NCI-H1417 treated with DMSO at 0.1 percent for 48 hours (cell line): ENCODE data around the gene METTL1.

Experiments
- DNase-seq: peaks from one replicate; lab custom pipeline; 2025; lab: John Stamatoyannopoulos, UW

METTL1 gene

GRCh38 chr12:57767876-57768275, 4.0 kb downstream of the METTL1 start:
- no peak for DNase-seq

DNA sequence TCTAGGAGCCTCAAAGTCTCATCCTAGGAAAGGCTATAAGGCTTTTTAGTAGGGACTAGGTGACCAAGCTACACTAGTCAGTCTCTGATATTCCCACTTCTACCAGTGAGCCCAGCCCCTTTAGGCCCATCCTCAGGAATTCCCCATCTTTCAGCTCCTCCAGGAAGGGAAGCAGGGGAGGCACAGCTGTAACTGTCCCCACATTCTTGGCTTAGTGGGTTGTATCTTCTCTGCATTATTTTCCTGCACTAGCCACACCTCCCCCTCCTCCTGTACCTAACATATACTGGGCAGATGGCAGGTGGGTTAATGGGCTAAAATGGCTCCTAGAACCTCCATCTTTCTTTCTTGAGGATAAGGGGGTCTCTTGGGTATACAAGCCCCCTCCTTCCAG, 4.6 kb downstream of the METTL1 start:
- no peak for DNase-seq

DNA sequence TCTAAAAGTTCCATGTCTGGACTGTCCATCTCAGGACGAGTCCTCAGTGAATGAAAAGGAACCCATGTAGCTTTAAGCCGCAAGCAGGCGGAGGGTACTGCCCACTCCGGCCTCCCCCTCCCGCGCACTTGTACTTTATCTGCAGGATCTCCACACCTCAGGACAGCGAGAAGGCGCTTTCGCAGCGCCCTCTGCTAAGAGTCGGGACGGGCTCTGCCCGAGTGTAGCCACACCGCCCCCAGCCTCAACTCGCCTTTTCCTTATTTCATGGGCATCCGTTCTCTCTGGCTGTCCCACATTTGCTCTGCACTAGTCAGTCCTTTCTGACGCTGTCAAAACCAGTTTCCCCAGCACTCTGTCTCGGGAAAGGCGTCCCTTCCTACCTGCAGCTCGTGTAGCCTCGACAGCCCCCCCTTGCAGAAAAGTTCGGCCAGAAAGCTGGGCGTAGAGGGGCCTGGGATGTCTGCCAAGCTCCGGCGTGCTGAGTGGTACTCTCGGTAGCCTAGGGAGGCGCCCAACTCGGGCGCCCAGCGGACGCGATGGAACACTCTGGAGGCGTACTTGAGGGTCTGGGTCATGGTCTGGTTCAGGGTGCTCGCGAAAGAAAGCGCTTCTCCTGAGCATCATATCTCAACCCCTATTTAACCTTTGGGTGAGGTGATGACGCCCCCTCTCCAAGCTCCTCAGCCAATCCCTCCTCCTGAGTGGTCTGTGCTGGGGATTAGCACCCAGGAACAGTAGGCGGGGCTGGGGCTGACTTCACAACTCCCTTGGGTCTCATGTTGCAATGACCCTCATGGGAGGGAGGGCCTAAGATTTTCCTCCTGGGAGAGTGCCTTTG, 5.2 kb downstream of the METTL1 start, which contains the start of gene CYP27B1:
Gene CYP27B1 (minus strand): TSS at position 615 of the 841 bp plus-strand sequence. CDS start 37 bp downstream, at position 578.
- DNase-seq: no peak

GRCh38 chr12:57765698-57766463, 6.0 kb downstream of the METTL1 start:
- DNase-seq: no peak

- DNase-seq: no peak
Observed at GRCh38 chr12:57765003-57765697, 6.8 kb downstream of the METTL1 start.

DNA sequence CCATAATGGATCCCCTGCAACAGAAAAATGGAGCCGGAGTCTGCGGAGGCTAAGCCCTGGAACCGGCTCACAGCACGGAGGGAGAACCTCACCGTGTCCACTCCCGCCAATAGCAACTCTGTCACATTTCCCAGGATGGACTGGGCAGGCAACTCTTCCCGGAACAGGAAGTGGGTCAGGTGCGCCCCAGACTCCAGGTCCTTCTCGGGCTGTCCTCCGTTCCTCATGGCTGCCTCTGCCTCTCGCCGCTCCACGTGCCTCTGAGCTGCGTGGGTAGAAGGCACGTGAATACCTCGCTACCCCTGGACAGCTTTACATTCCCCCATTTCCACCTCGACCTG, 7.3 kb downstream of the METTL1 start:
- no peak for DNase-seq

GRCh38 chr12:57763881-57764661, 7.8 kb downstream of the METTL1 start:
- no peak for DNase-seq

GRCh38 chr12:57762463-57762862, 9.4 kb downstream of the METTL1 start:
- no peak for DNase-seq

DNA sequence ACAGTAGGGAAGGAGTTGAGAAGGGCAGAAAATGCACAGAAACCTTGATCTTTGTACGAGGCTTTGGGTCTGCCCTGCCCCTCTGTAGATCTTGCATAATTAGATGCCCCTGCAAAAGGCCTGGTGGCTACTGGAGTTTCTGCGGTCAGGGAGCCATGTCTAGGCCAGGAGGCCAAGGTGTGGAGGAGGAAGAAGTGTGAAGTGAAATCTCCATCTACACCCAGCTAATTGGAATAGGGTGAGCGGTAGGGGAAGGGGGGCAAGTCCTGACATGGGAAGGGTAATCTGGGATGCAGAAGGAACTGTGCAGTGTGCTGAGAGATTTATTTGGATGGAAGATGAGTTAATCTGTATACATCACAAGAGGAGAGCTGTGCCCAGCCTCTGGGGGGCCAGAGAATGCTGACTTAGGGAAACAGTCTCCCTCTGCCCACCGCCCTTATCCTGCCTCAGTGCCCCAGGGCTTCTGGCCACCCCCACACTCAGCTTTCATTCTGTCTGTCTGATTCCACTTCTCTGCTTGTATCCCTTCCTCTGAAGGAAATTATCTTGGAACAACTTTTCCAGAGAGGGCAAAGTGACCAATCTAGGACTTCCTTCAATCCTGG, 10.4 kb downstream of the METTL1 start:
- DNase-seq: no peak

DNA sequence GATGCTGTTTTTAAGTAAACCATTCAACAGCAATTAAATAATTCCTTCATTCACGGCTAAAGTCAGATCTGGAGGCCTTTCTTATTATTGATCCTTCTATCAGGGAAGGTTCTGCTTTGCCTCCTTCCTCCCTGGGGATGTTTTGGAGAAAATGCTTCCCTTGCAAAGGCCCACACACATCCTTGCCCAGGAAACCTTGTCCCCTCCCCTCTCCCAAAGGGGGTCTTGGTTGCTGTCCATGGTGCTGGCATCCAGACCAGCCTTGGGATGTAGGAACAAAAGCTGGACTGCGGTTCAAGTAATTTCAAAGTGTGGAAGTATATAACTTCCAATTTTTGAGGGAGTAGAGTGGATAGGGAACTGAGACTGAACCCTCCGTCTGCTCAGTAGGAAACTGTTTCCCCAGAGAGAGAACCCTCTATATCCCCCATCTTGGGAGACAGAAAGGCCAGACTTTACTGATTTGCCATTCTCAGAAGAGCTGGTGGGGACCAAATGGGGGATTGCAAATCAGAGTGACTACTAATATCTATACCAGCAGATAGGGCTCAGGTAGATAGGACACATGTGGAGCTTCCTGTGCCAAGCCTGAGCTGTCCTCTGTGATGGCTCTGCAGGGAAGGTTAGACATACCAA, 11.4 kb downstream of the METTL1 start:
- no peak for DNase-seq

- DNase-seq: no peak
Observed at GRCh38 chr12:57759360-57759980, 12.4 kb downstream of the METTL1 start.

- no peak for DNase-seq
Observed at GRCh38 chr12:57758552-57759359, 13.1 kb downstream of the METTL1 start.

DNA sequence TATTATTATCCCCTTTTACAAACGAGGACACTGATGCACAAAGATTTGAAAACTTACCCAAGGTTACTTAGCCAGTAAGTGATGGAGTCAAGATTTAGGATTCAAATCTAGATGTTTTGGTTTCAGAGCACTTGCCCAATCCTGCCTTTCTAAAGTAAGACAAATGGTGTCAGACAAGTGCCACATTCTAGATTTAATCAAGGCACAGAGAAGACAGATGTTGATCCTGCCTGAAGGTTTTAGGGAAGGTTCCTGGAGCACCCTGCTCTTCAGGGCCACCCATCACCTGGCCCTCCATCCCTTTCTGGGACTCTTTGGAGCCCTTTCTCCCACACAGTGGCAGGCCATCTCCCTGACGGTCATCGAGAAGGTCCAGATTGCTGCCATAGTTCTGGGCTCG, 14.1 kb downstream of the METTL1 start:
- no peak for DNase-seq

GRCh38 chr12:57756406-57757341, 15.2 kb downstream of the METTL1 start:
- no peak for DNase-seq

- no peak for DNase-seq
Observed at GRCh38 chr12:57755454-57756372, 16.2 kb downstream of the METTL1 start.

DNA sequence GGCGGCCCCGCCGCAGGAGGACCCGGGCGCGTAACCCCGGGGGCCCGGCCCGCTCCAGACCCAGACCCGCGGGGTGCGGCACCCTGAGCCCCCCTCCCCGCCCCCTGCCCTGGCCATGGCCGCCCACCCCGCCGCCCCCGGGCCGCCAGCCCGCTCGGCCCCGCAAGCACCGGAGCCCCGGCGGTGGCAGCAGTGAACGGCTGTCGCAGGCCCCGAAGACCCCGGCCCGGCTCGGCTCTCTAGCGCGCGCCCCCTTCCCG, 16.8 kb downstream of the METTL1 start:
- DNase-seq: no peak

DNA sequence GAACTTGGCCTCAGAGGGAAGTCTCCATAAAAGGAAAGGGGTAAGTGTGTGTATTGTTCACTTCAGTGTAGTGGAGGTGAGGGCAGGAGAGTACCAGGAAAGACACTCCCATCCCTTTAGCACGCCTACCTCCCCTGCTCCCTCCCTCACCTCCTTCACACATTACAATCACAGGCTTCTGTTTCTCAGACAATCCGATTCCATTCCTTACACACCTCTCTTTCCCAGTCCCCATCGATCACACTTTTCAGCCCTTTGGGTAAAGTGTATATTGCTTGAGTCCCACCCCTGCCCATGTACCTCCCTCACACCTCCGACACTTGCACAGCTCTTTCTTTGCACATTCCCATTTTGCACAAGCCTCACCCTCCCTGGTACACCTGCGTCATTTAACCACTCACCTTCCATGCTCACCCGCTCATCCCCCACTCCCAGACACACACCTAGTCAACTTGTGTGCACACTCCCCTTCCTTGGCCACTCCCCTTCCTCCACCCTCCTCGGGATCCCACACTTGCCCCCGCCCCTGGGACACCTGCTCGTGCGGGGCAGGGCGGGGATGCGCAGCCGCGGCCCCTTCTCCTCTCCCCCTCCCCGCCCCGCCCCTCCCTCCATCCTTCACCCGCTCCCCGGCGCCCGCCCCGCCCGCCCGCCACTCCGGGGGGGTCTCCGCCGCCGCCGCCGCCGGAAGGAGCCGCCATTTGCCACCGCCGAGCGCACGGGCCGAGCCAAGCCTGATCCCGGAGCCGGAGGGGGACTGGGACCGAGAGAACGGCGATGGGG, 17.3 kb downstream of the METTL1 start, which contains the start of gene MARCHF9:
Gene MARCHF9 (plus strand): TSS at position 693 of the 783 bp plus-strand sequence. CDS start 426 bp downstream, outside the sequence.
- peak; percentile 74 for DNase-seq
